HG03064 (cell line): Measurements from ENCODE around the gene PRCD.

Source experiments
- ATAC-seq: cut with Tn5 transposase; IDR thresholded peaks from one replicate; pipeline ENCODE4 v1.9.1; 2021; ENCODE audit warnings: low read depth; ENCODE audit not compliant: unreplicated experiment

PRCD gene

GRCh38 chr17:76567634-76568432 is 28.0 kb downstream of the PRCD start:
- no peak for ATAC-seq

- no peak for ATAC-seq
These were observed 29.0 kb downstream of the PRCD start for GRCh38 chr17:76568811-76569221.

- no peak for ATAC-seq
These were observed 29.9 kb downstream of the PRCD start for GRCh38 chr17:76569607-76570279.

GRCh38 chr17:76570457-76570856 is 30.6 kb downstream of the PRCD start:
- no peak for ATAC-seq

GRCh38 chr17:76570877-76571471 is 31.1 kb downstream of the PRCD start:
- no peak for ATAC-seq

GRCh38 chr17:76572201-76572910 is 32.5 kb downstream of the PRCD start:
- ATAC-seq, result no peak

- no peak for ATAC-seq
These were observed 33.3 kb downstream of the PRCD start for GRCh38 chr17:76573096-76573495.

GRCh38 chr17:76574166-76574565 is 34.3 kb downstream of the PRCD start:
- no peak for ATAC-seq

- no peak for ATAC-seq
These were observed 35.7 kb downstream of the PRCD start for GRCh38 chr17:76575570-76575969.

GRCh38 chr17:76576189-76576588 is 36.3 kb downstream of the PRCD start:
- no peak for ATAC-seq

GRCh38 chr17:76577876-76578275 is 38.0 kb downstream of the PRCD start:
- ATAC-seq, result no peak

- no peak for ATAC-seq
These were observed 38.5 kb downstream of the PRCD start for GRCh38 chr17:76578376-76578775.

GRCh38 chr17:76579281-76579680 is 39.4 kb downstream of the PRCD start:
- no peak for ATAC-seq

- ATAC-seq, result no peak
These were observed 41.7 kb downstream of the PRCD start for GRCh38 chr17:76581515-76581914.

GRCh38 chr17:76582660-76583059 is 42.8 kb downstream of the PRCD start:
- no peak for ATAC-seq

- no peak for ATAC-seq
These were observed 44.7 kb downstream of the PRCD start for GRCh38 chr17:76584427-76585032.

GRCh38 chr17:76585033-76585648 is 45.3 kb downstream of the PRCD start:
- ATAC-seq, result no peak

- ATAC-seq, result no peak
These were observed 46.1 kb downstream of the PRCD start, which contains the start of gene ST6GALNAC2 for GRCh38 chr17:76585649-76586593. Gene ST6GALNAC2 (minus strand): TSS chr17:76585860. CDS start chr17:76585808, 52 bp downstream.
